ENCODE results near the gene GPHN.
"Not testable (repeated sequence)": the region's sequence is repeated elsewhere in the genome, so short reads cannot be mapped to it uniquely, and the experiment has no call there.

GPHN gene

GRCh38 chr14:66813636-66814035 lies 305.7 kb downstream of the GPHN start:
- no peak for DNase-seq (ENCODE audit: low read depth)

GRCh38 chr14:66815687-66816086 lies 307.7 kb downstream of the GPHN start:
- no peak for DNase-seq (ENCODE audit: low read depth)

- DNase-seq (ENCODE audit: low read depth), result no peak
Observed at GRCh38 chr14:66824251-66824650, 316.3 kb downstream of the GPHN start.

GRCh38 chr14:66827182-66827581 lies 319.2 kb downstream of the GPHN start:
- DNase-seq (ENCODE audit: low read depth), result no peak

GRCh38 chr14:66831173-66831572 lies 323.2 kb downstream of the GPHN start:
- no peak for DNase-seq (ENCODE audit: low read depth)

- DNase-seq (ENCODE audit: low read depth), result no peak
Observed at GRCh38 chr14:66833816-66834215, 325.9 kb downstream of the GPHN start.

GRCh38 chr14:66837436-66837835 lies 329.5 kb downstream of the GPHN start:
- not testable (repeated sequence) for DNase-seq (ENCODE audit: low read depth)

GRCh38 chr14:66842911-66843512 lies 335.1 kb downstream of the GPHN start:
- DNase-seq (ENCODE audit: low read depth), result no peak

GRCh38 chr14:66850258-66850888 lies 342.4 kb downstream of the GPHN start:
- no peak for DNase-seq (ENCODE audit: low read depth)

GRCh38 chr14:66853311-66853710 lies 345.4 kb downstream of the GPHN start:
- DNase-seq (ENCODE audit: low read depth), result no peak

GRCh38 chr14:66857867-66858266 lies 349.9 kb downstream of the GPHN start:
- DNase-seq (ENCODE audit: low read depth), result no peak

GRCh38 chr14:66859063-66859671 lies 351.2 kb downstream of the GPHN start:
- DNase-seq (ENCODE audit: low read depth), result no peak

- no peak for DNase-seq (ENCODE audit: low read depth)
Observed at GRCh38 chr14:66881596-66881995, 373.6 kb downstream of the GPHN start.

GRCh38 chr14:66884149-66884548 lies 376.2 kb downstream of the GPHN start:
- no peak for DNase-seq (ENCODE audit: low read depth)

- no peak for DNase-seq (ENCODE audit: low read depth)
Observed at GRCh38 chr14:66900719-66901118, 392.8 kb downstream of the GPHN start.

GRCh38 chr14:66910311-66910840 lies 402.4 kb downstream of the GPHN start:
- DNase-seq (ENCODE audit: low read depth), result no peak

- DNase-seq (ENCODE audit: low read depth), result no peak
Observed at GRCh38 chr14:66916421-66916820, 408.5 kb downstream of the GPHN start.

GRCh38 chr14:66918527-66918926 lies 410.6 kb downstream of the GPHN start:
- DNase-seq (ENCODE audit: low read depth), result no peak

- DNase-seq (ENCODE audit: low read depth), result no peak
Observed at GRCh38 chr14:66920196-66920595, 412.2 kb downstream of the GPHN start.

- no peak for DNase-seq (ENCODE audit: low read depth)
Observed at GRCh38 chr14:66923251-66923650, 415.3 kb downstream of the GPHN start.

- DNase-seq (ENCODE audit: low read depth), result no peak
Observed at GRCh38 chr14:66939409-66939808, 431.5 kb downstream of the GPHN start.

- DNase-seq (ENCODE audit: low read depth), result no peak
Observed at GRCh38 chr14:66944872-66945271, 436.9 kb downstream of the GPHN start.

GRCh38 chr14:66955159-66955558 lies 447.2 kb downstream of the GPHN start:
- no peak for DNase-seq (ENCODE audit: low read depth)

All from stimulated activated CD8-positive, alpha-beta memory T cell treated with anti-CD3 and anti-CD28 coated beads, Interleukin-15, amount 100 ng/mL, for 1 hour (primary cell).